Dedifferentiated amniotic fluid mesenchymal stem cell (primary cell): Measurements from ENCODE around the gene RPL11.
"Not testable (repeated sequence)": the region's sequence is repeated elsewhere in the genome, so short reads cannot be mapped to it uniquely, and the experiment has no call there.

ENCODE experiments used
- DNase-seq: peaks from one replicate; pipeline ENCODE4 v3.0.0-alpha.2; 2016; ENCODE audit errors: extremely low spot score

RPL11 gene

GRCh38 chr1:23732363-23733224 lies 41.0 kb downstream of the RPL11 start:
- no peak for DNase-seq

- not testable (repeated sequence) for DNase-seq
Observed at GRCh38 chr1:23733281-23733680, 41.7 kb downstream of the RPL11 start.

GRCh38 chr1:23736437-23737134 lies 45.0 kb downstream of the RPL11 start:
- no peak for DNase-seq

GRCh38 chr1:23741609-23742008 lies 50.0 kb downstream of the RPL11 start:
- DNase-seq: no peak

- DNase-seq: no peak
Observed at GRCh38 chr1:23742670-23743286, 51.2 kb downstream of the RPL11 start.

- DNase-seq: peak; percentile 53
Observed at GRCh38 chr1:23743287-23744152, 51.9 kb downstream of the RPL11 start, which contains the start of gene ELOA. TSS of gene ELOA (plus strand) at chr1:23743471. CDS start at chr1:23743504, 33 bp downstream.

- no peak for DNase-seq
Observed at GRCh38 chr1:23745515-23745914, 53.9 kb downstream of the RPL11 start.
